BE2C (cell line): ENCODE measurements around the gene ALPL.

Source experiments
- DNase-seq: peaks from one replicate; pipeline ENCODE4 v3.0.0-alpha.2; 2020
- H3K27me3 ChIP-seq: fragments of 250-450 bp; sonication (Bioruptor Pico); 2 replicates; pipeline ENCODE4 v1.5.1; 2020; ENCODE audit warnings: mild to moderate bottlenecking
- H3K36me3 ChIP-seq: fragments of 250-450 bp; sonication (Bioruptor Pico); 2 replicates; pipeline ENCODE4 v1.5.1; 2020; ENCODE audit warnings: mild to moderate bottlenecking
- H3K4me1 ChIP-seq: fragments of 250-450 bp; sonication (Bioruptor Pico); 2 replicates; pipeline ENCODE4 v1.5.1; 2020
- H3K4me3 ChIP-seq: 2 replicates; pipeline ENCODE4 v1.5.1; 2011; ENCODE audit warnings: low read depth, low read length
- H3K9me3 ChIP-seq: fragments of 250-450 bp; sonication (Bioruptor Pico); 2 replicates; pipeline ENCODE4 v1.5.1; 2020
- TF ChIP-seq, protein P1 (sequence below): IDR thresholded peaks from 2 replicates; pipeline ENCODE4 v1.5.1; 2012; ENCODE audit warnings: mild to moderate bottlenecking, low read depth, low read length

Gene ALPL

DNA sequence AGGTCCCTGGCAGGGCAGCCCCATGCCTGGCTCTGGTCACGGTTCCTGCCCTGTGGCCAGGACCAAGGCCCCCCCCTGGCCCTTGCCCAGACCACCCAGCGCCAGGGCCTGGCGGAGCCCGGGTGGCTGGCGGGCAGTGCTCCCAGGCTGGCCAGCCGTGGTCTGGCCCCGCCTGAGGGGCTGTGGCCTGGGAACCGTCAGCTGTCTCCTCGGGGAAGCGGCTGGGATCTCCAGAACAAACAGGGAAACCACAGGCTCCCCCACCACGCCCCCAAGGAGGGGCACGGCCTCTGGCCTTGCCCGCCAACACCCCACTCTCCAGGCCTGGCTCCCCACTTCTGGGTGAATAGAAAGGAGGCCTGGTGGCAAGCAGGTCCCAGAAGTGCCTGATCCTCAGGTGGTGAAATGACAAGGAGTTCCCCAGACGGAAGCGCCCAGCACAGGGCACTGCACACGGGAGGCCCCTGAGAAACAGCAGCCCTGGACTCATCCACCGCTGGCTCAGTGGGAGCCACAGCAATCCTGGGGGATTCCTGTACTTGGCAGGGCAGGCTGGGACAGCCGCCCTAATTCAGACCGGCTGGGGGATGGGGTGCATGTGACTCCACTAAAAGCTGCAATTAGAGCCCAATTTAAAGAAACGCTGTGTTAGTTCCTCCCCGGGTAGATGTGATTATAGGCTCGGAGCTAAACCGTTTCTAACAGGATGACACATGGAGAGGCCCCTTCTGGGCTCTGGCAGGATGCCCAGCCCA, 81.1 kb downstream of the ALPL start:
- H3K36me3 ChIP-seq: no peaks in the 10 kb centered on the region
- H3K27me3 ChIP-seq: no peaks in the 10 kb centered on the region
- DNase-seq: no peak
- no peaks in the 10 kb centered on the region for H3K9me3 ChIP-seq
- H3K4me1 ChIP-seq: no peaks in the 10 kb centered on the region
- TF ChIP-seq, protein P1, sequence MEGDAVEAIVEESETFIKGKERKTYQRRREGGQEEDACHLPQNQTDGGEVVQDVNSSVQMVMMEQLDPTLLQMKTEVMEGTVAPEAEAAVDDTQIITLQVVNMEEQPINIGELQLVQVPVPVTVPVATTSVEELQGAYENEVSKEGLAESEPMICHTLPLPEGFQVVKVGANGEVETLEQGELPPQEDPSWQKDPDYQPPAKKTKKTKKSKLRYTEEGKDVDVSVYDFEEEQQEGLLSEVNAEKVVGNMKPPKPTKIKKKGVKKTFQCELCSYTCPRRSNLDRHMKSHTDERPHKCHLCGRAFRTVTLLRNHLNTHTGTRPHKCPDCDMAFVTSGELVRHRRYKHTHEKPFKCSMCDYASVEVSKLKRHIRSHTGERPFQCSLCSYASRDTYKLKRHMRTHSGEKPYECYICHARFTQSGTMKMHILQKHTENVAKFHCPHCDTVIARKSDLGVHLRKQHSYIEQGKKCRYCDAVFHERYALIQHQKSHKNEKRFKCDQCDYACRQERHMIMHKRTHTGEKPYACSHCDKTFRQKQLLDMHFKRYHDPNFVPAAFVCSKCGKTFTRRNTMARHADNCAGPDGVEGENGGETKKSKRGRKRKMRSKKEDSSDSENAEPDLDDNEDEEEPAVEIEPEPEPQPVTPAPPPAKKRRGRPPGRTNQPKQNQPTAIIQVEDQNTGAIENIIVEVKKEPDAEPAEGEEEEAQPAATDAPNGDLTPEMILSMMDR: no peak
- H3K4me3 ChIP-seq: no peak overlapping the region

DNA sequence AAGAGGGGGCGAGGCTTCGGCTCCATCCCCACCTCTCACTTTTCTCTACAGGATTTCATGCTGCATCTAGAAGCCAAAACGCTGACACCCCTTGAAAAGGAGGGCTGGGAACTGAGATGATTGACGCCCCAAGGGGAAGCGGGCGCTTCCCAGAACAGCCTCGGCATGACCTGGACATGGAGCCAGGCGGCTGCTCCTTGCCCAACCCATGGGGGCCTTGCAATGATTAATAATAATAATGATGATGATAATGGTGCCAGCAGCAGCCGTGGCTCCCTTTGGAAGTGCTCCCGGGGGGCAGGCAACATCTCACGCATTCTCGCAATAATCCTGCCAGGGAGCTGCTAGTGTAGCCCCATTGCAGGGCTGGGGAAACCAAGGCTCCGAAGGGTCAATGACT, 81.7 kb downstream of the ALPL start:
- Histone ChIP-seq H3K36me3 (no peaks in the 10 kb centered on the region), H3K4me3 (no peak overlapping the region), H3K27me3 (no peaks in the 10 kb centered on the region), H3K9me3 (no peaks in the 10 kb centered on the region), H3K4me1 (no peaks in the 10 kb centered on the region)
- DNase-seq: no peak
- TF ChIP-seq, protein P1: no peak

DNA sequence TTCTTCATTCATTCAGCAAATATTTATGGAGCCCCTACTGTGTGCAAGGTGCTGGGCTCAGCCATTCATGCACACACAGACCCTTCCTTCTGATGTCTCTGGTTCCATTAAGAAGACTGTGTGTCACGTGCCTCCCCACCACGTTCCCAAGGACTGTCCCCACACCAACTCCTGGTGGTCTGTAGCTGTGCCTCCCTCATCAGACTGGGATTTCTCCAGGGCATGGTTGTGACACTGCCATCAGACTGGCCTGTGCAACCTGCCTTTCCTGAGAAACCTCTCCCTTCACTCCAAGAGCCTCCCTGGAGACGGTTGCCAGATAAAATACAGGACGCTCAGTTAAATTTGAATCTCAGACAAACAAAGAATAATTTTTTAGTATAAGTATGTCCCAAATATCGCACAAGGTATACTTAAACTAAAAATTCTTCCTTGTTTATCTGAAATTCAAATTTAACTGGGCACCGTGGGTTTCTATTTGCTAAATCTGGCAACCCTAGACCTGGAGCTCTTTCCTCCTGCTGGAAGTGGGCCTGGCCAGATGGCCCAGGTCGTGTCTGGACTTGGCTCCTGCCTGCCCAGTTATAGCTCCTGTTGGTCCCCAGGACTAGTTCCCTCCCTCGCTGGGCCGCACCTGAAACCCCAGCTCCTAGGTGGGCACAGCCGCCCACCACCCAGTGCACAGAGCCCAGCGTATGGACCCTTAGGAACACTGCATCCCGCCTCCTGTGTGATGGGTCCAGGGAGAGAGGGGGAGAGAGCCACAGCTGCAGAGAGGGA, 83.1 kb downstream of the ALPL start:
- Histone ChIP-seq H3K4me1 (no peaks in the 10 kb centered on the region), H3K27me3 (no peaks in the 10 kb centered on the region), H3K4me3 (no peak overlapping the region), H3K9me3 (no peaks in the 10 kb centered on the region), H3K36me3 (no peaks in the 10 kb centered on the region)
- DNase-seq: no peak
- TF ChIP-seq, protein P1: no peak

DNA sequence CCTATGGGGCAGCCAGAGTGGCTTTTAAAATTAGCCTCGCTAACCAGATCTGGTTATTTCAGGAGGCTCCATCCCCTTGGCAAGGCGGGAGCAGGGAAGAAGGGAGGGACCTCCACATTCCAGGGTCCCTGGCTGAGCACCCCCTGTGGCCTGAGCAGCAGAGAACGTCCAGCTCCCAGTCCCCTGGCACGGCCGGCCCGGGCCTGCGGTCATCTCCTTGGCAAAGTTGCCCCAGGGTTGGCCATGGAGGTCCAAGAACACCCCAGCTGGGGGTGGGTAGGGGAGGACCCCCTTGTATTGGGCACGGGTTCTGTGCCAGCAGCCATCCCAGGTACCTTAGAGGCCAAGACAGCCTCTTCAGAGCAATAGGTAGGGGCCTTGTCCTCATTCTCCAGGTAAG, 84.0 kb downstream of the ALPL start:
- Histone ChIP-seq H3K27me3 (no peaks in the 10 kb centered on the region), H3K4me3 (no peak overlapping the region), H3K9me3 (no peaks in the 10 kb centered on the region), H3K4me1 (no peaks in the 10 kb centered on the region), H3K36me3 (no peaks in the 10 kb centered on the region)
- DNase-seq: no peak
- TF ChIP-seq, protein P1: no peak

DNA sequence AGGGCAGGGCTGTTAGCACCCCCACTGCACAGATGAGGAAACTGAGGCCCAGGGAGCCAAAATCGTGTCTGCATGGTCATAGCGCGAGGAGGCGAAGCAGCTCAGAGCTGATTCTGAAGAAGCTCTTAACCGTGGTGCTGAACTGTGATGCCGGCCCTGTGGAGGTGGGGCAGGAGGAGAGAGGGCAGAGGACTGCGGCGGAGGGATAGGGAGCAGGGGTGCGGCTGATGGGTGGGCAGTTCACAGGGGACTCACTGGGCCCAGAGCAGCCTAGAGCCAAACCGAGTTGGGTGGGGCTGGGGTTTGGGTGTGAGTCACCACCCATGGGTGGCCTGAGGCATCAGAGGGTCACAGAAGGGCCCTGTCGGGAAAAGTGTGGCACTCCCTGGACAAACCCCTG, 85.3 kb downstream of the ALPL start:
- Histone ChIP-seq H3K9me3 (no peaks in the 10 kb centered on the region), H3K36me3 (no peaks in the 10 kb centered on the region), H3K4me3 (no peak overlapping the region), H3K4me1 (no peaks in the 10 kb centered on the region), H3K27me3 (no peaks in the 10 kb centered on the region)
- DNase-seq: no peak
- TF ChIP-seq, protein P1: no peak
